OCI-LY1 (cell line): ENCODE results near the gene ZNF746.

Source experiments
- H2AFZ ChIP-seq: fragments of 200-600 bp; sonication (generic), shearing (Covaris generic); 2 replicates; pipeline ENCODE4 v1.6.0; 2014; ENCODE audit warnings: antibody characterized with exemption, mild to moderate bottlenecking, low read length
- H3F3A ChIP-seq: fragments of 200-600 bp; sonication (generic), shearing (Covaris generic); 2 replicates; pipeline ENCODE4 v1.6.0; 2014; ENCODE audit warnings: mild to moderate bottlenecking, antibody characterized with exemption, low read length, moderate library complexity; ENCODE audit not compliant: insufficient read depth
- H3K27ac ChIP-seq: fragments of 200-600 bp; sonication (generic); 2 replicates; pipeline ENCODE4 v1.5.1; 2014; ENCODE audit warnings: low read length, mixed run types, mild to moderate bottlenecking, low read depth; ENCODE audit not compliant: poor library complexity, severe bottlenecking
- H3K27me3 ChIP-seq: fragments of 200-600 bp; sonication (generic); 2 replicates; pipeline ENCODE4 v1.6.0; 2014; ENCODE audit warnings: antibody characterized with exemption, mild to moderate bottlenecking, low read length, moderate library complexity; ENCODE audit not compliant: insufficient read depth
- H3K36me3 ChIP-seq: fragments of 200-600 bp; sonication (generic); 2 replicates; pipeline ENCODE4 v1.6.1; 2014; ENCODE audit warnings: mild to moderate bottlenecking, antibody characterized with exemption, low read length, moderate library complexity, mixed read lengths; ENCODE audit not compliant: insufficient read depth
- H3K4me1 ChIP-seq: fragments of 200-600 bp; sonication (generic); 2 replicates; pipeline ENCODE4 v1.5.1; 2014; ENCODE audit warnings: mild to moderate bottlenecking, low read length, moderate library complexity; ENCODE audit not compliant: insufficient read depth, severe bottlenecking
- H3K4me2 ChIP-seq: fragments of 200-600 bp; sonication (generic), shearing (Covaris generic); 2 replicates; pipeline ENCODE4 v1.6.1; 2014; ENCODE audit warnings: low read length
- H3K4me3 ChIP-seq: fragments of 200-600 bp; sonication (generic); 2 replicates; pipeline ENCODE4 v1.5.1; 2014; ENCODE audit warnings: low read length, low read depth, mild to moderate bottlenecking, mixed read lengths; ENCODE audit not compliant: poor library complexity, severe bottlenecking
- H3K79me2 ChIP-seq: fragments of 200-600 bp; shearing (Covaris generic); 2 replicates; pipeline ENCODE4 v1.6.1; 2016; ENCODE audit warnings: mixed run types, low read length, mixed read lengths; ENCODE audit not compliant: insufficient read depth
- H3K9ac ChIP-seq: fragments of 200-600 bp; sonication (generic), shearing (Covaris generic); 2 replicates; pipeline ENCODE4 v1.6.1; 2014; ENCODE audit warnings: mild to moderate bottlenecking, low read length, mixed read lengths
- H3K9me2 ChIP-seq: fragments of 200-600 bp; sonication (generic), shearing (Covaris generic); 2 replicates; pipeline ENCODE4 v1.6.1; 2014; ENCODE audit warnings: low read depth, mild to moderate bottlenecking, low read length, mixed read lengths
- H3K9me3 ChIP-seq: fragments of 200-600 bp; shearing (Covaris generic); 2 replicates; pipeline ENCODE4 v1.6.1; 2014; ENCODE audit warnings: low read length, mixed read lengths
- H4K20me1 ChIP-seq: fragments of 200-600 bp; sonication (generic), shearing (Covaris generic); 2 replicates; pipeline ENCODE4 v1.6.0; 2016; ENCODE audit warnings: mild to moderate bottlenecking, low read length; ENCODE audit not compliant: insufficient read depth
- EZH2 ChIP-seq: fragments of 200-600 bp; sonication (generic), shearing (Covaris generic); IDR thresholded peaks from 2 replicates; pipeline ENCODE4 v1.8.0; 2017; ENCODE audit warnings: borderline replicate concordance, mixed run types, mild to moderate bottlenecking, antibody characterized with exemption, low read length, moderate library complexity, mixed read lengths
- TF ChIP-seq, protein P1 (sequence below): fragments of 200-600 bp; sonication (generic), shearing (Covaris generic); IDR thresholded peaks from 2 replicates; pipeline ENCODE4 v1.5.1; 2017; ENCODE audit warnings: mild to moderate bottlenecking, antibody characterized with exemption, low read length, moderate library complexity, mixed read lengths

Gene ZNF746

DNA sequence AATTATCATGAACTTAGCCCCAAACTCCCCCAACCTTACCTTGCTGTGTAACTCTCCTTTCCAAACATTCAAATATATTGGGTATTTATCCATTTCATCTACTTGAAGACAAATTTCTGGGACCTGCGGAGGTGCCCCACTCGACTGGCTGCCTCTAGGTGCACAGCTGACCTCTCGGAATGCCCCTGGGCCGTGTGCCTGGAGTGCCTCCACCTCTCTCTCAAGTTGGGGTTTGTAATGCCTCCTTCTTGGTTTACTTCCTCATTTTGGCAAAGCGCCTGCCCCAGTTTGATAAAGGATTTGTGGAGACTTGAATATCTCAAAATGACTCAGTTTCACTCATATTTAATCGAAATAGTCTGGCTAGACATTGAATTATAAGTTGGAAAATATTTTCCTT, 53.3 kb downstream of the ZNF746 start:
- H3K36me3 ChIP-seq, result peaks cover 11% of the 10 kb centered on the region

DNA sequence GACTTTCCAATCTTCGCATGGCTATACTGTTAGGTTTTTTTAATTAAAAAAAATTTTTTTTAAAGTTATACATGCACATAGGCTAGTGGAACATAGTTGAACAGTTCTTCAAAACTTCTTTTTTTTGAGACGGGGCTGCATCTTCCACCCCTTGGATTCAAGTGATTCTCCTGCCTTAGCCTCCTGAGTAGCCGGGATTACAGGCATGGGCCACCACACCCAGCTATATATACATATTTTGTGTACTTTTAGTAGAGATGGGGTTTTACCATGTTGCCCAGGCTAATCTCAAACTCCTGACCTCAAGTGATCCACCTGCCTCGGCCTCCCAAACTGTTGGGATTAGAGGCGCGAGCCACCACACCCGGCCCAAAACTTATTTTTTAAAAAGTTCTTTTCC, 54.1 kb downstream of the ZNF746 start:
- no peaks in the 10 kb centered on the region for H3K27me3 ChIP-seq
- no peak overlapping the region for H2AFZ ChIP-seq
- no peak overlapping the region for H3K9ac ChIP-seq
- no peaks in the 10 kb centered on the region for H4K20me1 ChIP-seq
- no peak overlapping the region for H3K4me3 ChIP-seq
- H3F3A ChIP-seq, result no peaks in the 10 kb centered on the region
- TF ChIP-seq EZH2, result no peak
- TF ChIP-seq, protein P1, sequence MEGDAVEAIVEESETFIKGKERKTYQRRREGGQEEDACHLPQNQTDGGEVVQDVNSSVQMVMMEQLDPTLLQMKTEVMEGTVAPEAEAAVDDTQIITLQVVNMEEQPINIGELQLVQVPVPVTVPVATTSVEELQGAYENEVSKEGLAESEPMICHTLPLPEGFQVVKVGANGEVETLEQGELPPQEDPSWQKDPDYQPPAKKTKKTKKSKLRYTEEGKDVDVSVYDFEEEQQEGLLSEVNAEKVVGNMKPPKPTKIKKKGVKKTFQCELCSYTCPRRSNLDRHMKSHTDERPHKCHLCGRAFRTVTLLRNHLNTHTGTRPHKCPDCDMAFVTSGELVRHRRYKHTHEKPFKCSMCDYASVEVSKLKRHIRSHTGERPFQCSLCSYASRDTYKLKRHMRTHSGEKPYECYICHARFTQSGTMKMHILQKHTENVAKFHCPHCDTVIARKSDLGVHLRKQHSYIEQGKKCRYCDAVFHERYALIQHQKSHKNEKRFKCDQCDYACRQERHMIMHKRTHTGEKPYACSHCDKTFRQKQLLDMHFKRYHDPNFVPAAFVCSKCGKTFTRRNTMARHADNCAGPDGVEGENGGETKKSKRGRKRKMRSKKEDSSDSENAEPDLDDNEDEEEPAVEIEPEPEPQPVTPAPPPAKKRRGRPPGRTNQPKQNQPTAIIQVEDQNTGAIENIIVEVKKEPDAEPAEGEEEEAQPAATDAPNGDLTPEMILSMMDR, result no peak
- no peak overlapping the region for H3K4me2 ChIP-seq
- no peak overlapping the region for H3K27ac ChIP-seq
- H3K36me3 ChIP-seq, result peaks cover 4% of the 10 kb centered on the region; the same call in 1 of the 2 replicates
- H3K79me2 ChIP-seq, result no peaks in the 10 kb centered on the region
- H3K9me2 ChIP-seq, result no peaks in the 10 kb centered on the region
- H3K9me3 ChIP-seq, result no peaks in the 10 kb centered on the region
- no peaks in the 10 kb centered on the region for H3K4me1 ChIP-seq

More for the DNA sequence above, 53.3 kb downstream of the ZNF746 start:
- H3K4me1 ChIP-seq, result no peaks in the 10 kb centered on the region
- no peak overlapping the region for H2AFZ ChIP-seq
- no peak overlapping the region for H3K9ac ChIP-seq
- no peaks in the 10 kb centered on the region for H3K79me2 ChIP-seq
- no peak overlapping the region for H3K4me3 ChIP-seq
- H3K9me3 ChIP-seq, result no peaks in the 10 kb centered on the region
- no peak overlapping the region for H3K4me2 ChIP-seq
- no peaks in the 10 kb centered on the region for H3F3A ChIP-seq
- H3K27ac ChIP-seq, result no peak overlapping the region
- TF ChIP-seq EZH2, result no peak
- TF ChIP-seq, protein P1, result no peak
- no peaks in the 10 kb centered on the region for H3K9me2 ChIP-seq
- no peaks in the 10 kb centered on the region for H4K20me1 ChIP-seq
- H3K27me3 ChIP-seq, result no peaks in the 10 kb centered on the region

DNA sequence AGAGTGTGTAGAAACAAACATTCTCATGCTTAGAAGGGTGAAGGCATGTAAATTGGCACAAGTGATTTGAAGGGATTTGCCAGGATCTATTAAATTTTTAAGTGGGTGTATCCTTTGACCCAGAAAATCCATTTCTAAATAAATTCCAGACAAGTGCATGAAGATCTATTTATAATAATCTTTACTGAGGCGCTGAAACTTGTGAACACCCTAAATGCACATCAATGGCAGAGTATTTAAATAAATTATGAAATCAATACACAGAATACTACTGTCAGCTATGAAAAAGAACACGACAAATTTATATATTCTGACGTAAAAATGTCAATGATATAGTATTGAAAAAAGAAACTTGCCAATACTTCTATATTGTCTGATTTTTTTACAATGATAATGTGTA, 54.7 kb downstream of the ZNF746 start:
- Histone ChIP-seq H3K4me1 (no peaks in the 10 kb centered on the region), H3K27me3 (no peaks in the 10 kb centered on the region), H3K79me2 (no peaks in the 10 kb centered on the region), H3K4me2 (no peak overlapping the region), H3K9me3 (no peaks in the 10 kb centered on the region), H3K4me3 (no peak overlapping the region), H3K27ac (no peak overlapping the region), H3F3A (no peaks in the 10 kb centered on the region), H3K9ac (no peak overlapping the region), H3K9me2 (no peaks in the 10 kb centered on the region), H2AFZ (no peak overlapping the region), H3K36me3 (0 out of 2 replicates have a peak, but pooled peaks cover 4% of the 10 kb centered on the region), H4K20me1 (no peaks in the 10 kb centered on the region)
- TF ChIP-seq EZH2, result no peak
- TF ChIP-seq, protein P1, result no peak
